Activated CD8-positive, alpha-beta memory T cell treated with anti-CD3 and anti-CD28 coated beads, Interleukin-2, amount 10 ng/mL, durations not matched to agents 7 days and 5 days (primary cell): ENCODE results near the gene BBIP1. TPM values are rescaled to one million over a fixed set of nuclear protein-coding genes. Genes with fewer than 3 reads are reported as not detected.

Experiments used
- ATAC-seq: fragments of 150-1000 bp; cut with Tn5 transposase; one replicate; pipeline ENCODE4 v1.10.0; 2021; ENCODE audit warnings: moderate library complexity
- CTCF ChIA-PET: fragments of 350-600 bp; sonication (Branson Sonifier 250); formaldehyde crosslinking; loops from one replicate; lab custom pipeline; 2021; ENCODE audit warnings: antibody characterized with exemption; lab: Charles Lee
- DNase-seq: peaks from one replicate; pipeline ENCODE4 v3.0.0-alpha.2; 2020
- H3K27ac Mint-ChIP-seq: one replicate; pipeline ENCODE4 v1.8.0; 2021; ENCODE audit warnings: mild to moderate bottlenecking, mixed read lengths
- H3K27me3 Mint-ChIP-seq: one replicate; pipeline ENCODE4 v1.8.0; 2021; ENCODE audit warnings: mixed read lengths
- H3K36me3 Mint-ChIP-seq: one replicate; pipeline ENCODE4 v1.8.0; 2021; ENCODE audit warnings: mild to moderate bottlenecking, mixed read lengths
- H3K4me1 Mint-ChIP-seq: one replicate; pipeline ENCODE4 v1.8.0; 2021; ENCODE audit warnings: mixed read lengths
- H3K4me3 Mint-ChIP-seq: one replicate; pipeline ENCODE4 v1.8.0; 2021; ENCODE audit warnings: mild to moderate bottlenecking, moderate library complexity, mixed read lengths
- H3K9me3 Mint-ChIP-seq: one replicate; pipeline ENCODE4 v1.8.0; 2022; ENCODE audit warnings: low read depth, mixed read lengths
- total RNA-seq, 2 experiments: library from RNA; stranded (reverse); gene quantifications; one replicate each; pipeline ENCODE4 v1.2.3, GENCODE V29; 2021

BBIP1 gene
- total RNA-seq, 2 experiments from 2014 or later: 23.1 to 24.8 TPM

GRCh38 chr10:110863361-110863760, 55.6 kb downstream of the BBIP1 start:
- no peak for ATAC-seq
- CTCF ChIA-PET: no interaction called here

GRCh38 chr10:110862961-110863360, 56.0 kb downstream of the BBIP1 start:
- no peak for ATAC-seq
- no peak overlapping the region for H3K4me3 Mint-ChIP-seq

More at GRCh38 chr10:110863361-110863760, 55.6 kb downstream of the BBIP1 start:
- no peaks in the 10 kb centered on the region for H3K27me3 Mint-ChIP-seq
- no peak overlapping the region for H3K4me3 Mint-ChIP-seq
- no peaks in the 10 kb centered on the region for H3K9me3 Mint-ChIP-seq
- no peak for DNase-seq
- H3K36me3 Mint-ChIP-seq: peaks cover 9% of the 10 kb centered on the region
- H3K4me1 Mint-ChIP-seq: peaks cover 91% of the 10 kb centered on the region
- H3K27ac Mint-ChIP-seq: peak overlapping the region; percentile 99

GRCh38 chr10:110861930-110862649, 56.9 kb downstream of the BBIP1 start:
- H3K36me3 Mint-ChIP-seq: peaks cover 9% of the 10 kb centered on the region
- peaks cover 91% of the 10 kb centered on the region for H3K4me1 Mint-ChIP-seq
- DNase-seq: no peak
- no peaks in the 10 kb centered on the region for H3K27me3 Mint-ChIP-seq
- no peak overlapping the region for H3K4me3 Mint-ChIP-seq
- ATAC-seq: no peak
- H3K27ac Mint-ChIP-seq: peak overlapping the region; percentile 52
- CTCF ChIA-PET: interaction anchor here (0.6 to 2.7 kb wide), 4 partner anchors 9 to 220 kb away, joined by 3 to 7 read pairs (median 4); partner anchors contain the start of gene PDCD4
- no peaks in the 10 kb centered on the region for H3K9me3 Mint-ChIP-seq

More at GRCh38 chr10:110862961-110863360, 56.0 kb downstream of the BBIP1 start:
- H3K4me1 Mint-ChIP-seq: peaks cover 91% of the 10 kb centered on the region
- DNase-seq: no peak
- H3K27ac Mint-ChIP-seq: peak overlapping the region; percentile 99
- CTCF ChIA-PET: interaction anchor here (1.0 to 2.7 kb wide), 2 partner anchors 9 to 13 kb away, joined by 3 to 6 read pairs; partner anchors contain the start of gene PDCD4
- H3K36me3 Mint-ChIP-seq: peaks cover 9% of the 10 kb centered on the region
- H3K27me3 Mint-ChIP-seq: no peaks in the 10 kb centered on the region
- H3K9me3 Mint-ChIP-seq: no peaks in the 10 kb centered on the region

- Mint-ChIP-seq H3K4me3 (no peak overlapping the region), H3K9me3 (no peaks in the 10 kb centered on the region), H3K36me3 (peaks cover 9% of the 10 kb centered on the region), H3K27ac (peak overlapping the region; percentile 86), H3K27me3 (no peaks in the 10 kb centered on the region), H3K4me1 (peaks cover 85% of the 10 kb centered on the region)
- ATAC-seq (no peak), DNase-seq (no peak)
- CTCF ChIA-PET: interaction anchor here (0.6 to 2.7 kb wide), 5 partner anchors 12 to 219 kb away, joined by 3 to 7 read pairs (median 5); no protein-coding TSS in a partner anchor
Observed at GRCh38 chr10:110861476-110861875, 57.5 kb downstream of the BBIP1 start.

GRCh38 chr10:110860576-110861241, 58.3 kb downstream of the BBIP1 start:
- Mint-ChIP-seq H3K9me3 (no peaks in the 10 kb centered on the region), H3K27ac (peak overlapping the region; percentile 86), H3K4me1 (peaks cover 79% of the 10 kb centered on the region), H3K36me3 (peaks cover 9% of the 10 kb centered on the region), H3K27me3 (no peaks in the 10 kb centered on the region), H3K4me3 (peak overlapping the region; percentile 38)
- ATAC-seq (peak; percentile 59), DNase-seq (peak; percentile 72)
- CTCF ChIA-PET: interaction anchor here (0.6 to 2.7 kb wide), 8 partner anchors 9 to 474 kb away, joined by 3 to 7 read pairs (median 4); no protein-coding TSS in a partner anchor

- no peak for ATAC-seq
- peak overlapping the region; percentile 24 for H3K4me3 Mint-ChIP-seq
- CTCF ChIA-PET: interaction anchor here (0.6 to 2.5 kb wide), 8 partner anchors 8 to 473 kb away, joined by 3 to 7 read pairs (median 4); no protein-coding TSS in a partner anchor
Observed at GRCh38 chr10:110859973-110860376, 59.0 kb downstream of the BBIP1 start.

GRCh38 chr10:110859206-110859972, 59.6 kb downstream of the BBIP1 start:
- CTCF ChIA-PET: interaction anchor here (1.1 to 2.5 kb wide), 7 partner anchors 7 to 56 kb away, joined by 3 to 7 read pairs (median 4); partner anchors contain the start of gene PDCD4
- Mint-ChIP-seq H3K4me1 (peaks cover 67% of the 10 kb centered on the region), H3K27me3 (no peaks in the 10 kb centered on the region), H3K36me3 (peaks cover 13% of the 10 kb centered on the region), H3K9me3 (no peaks in the 10 kb centered on the region), H3K27ac (peak overlapping the region; percentile 86), H3K4me3 (no peak overlapping the region)
- DNase-seq (no peak), ATAC-seq (no peak)

More at GRCh38 chr10:110859973-110860376, 59.0 kb downstream of the BBIP1 start:
- H3K4me1 Mint-ChIP-seq: peaks cover 73% of the 10 kb centered on the region
- peaks cover 15% of the 10 kb centered on the region for H3K36me3 Mint-ChIP-seq
- H3K27ac Mint-ChIP-seq: peak overlapping the region; percentile 86
- no peak for DNase-seq
- no peaks in the 10 kb centered on the region for H3K9me3 Mint-ChIP-seq
- H3K27me3 Mint-ChIP-seq: no peaks in the 10 kb centered on the region

- DNase-seq: no peak
- Mint-ChIP-seq H3K27me3 (no peaks in the 10 kb centered on the region), H3K36me3 (peaks cover 11% of the 10 kb centered on the region), H3K4me3 (no peak overlapping the region), H3K9me3 (no peaks in the 10 kb centered on the region), H3K27ac (peak overlapping the region; percentile 38), H3K4me1 (peaks cover 65% of the 10 kb centered on the region)
- no peak for ATAC-seq
- CTCF ChIA-PET: interaction anchor here (0.7 to 2.1 kb wide), 11 partner anchors 10 to 84 kb away, joined by 3 to 8 read pairs (median 4); partner anchors contain the start of gene PDCD4
Observed at GRCh38 chr10:110858297-110858934, 60.6 kb downstream of the BBIP1 start.

- no peak for DNase-seq
- Mint-ChIP-seq H3K27me3 (no peaks in the 10 kb centered on the region), H3K4me1 (peaks cover 66% of the 10 kb centered on the region), H3K4me3 (no peak overlapping the region), H3K9me3 (no peaks in the 10 kb centered on the region), H3K36me3 (peaks cover 9% of the 10 kb centered on the region), H3K27ac (peak overlapping the region; percentile 59)
- no peak for ATAC-seq
- CTCF ChIA-PET: interaction anchor here (0.7 to 2.1 kb wide), 14 partner anchors 11 to 1620 kb away, joined by 3 to 8 read pairs (median 4); partner anchors contain the start of gene PDCD4
Observed at GRCh38 chr10:110857265-110858171, 61.5 kb downstream of the BBIP1 start.

GRCh38 chr10:110853921-110854605, 64.9 kb downstream of the BBIP1 start:
- ATAC-seq (no peak), DNase-seq (no peak)
- peaks cover 71% of the 10 kb centered on the region for H3K4me1 Mint-ChIP-seq
- peaks cover 6% of the 10 kb centered on the region for H3K36me3 Mint-ChIP-seq
- H3K27ac Mint-ChIP-seq: no peak overlapping the region
- H3K27me3 Mint-ChIP-seq: no peaks in the 10 kb centered on the region
- no peak overlapping the region for H3K4me3 Mint-ChIP-seq
- CTCF ChIA-PET: no interaction called here
- H3K9me3 Mint-ChIP-seq: no peaks in the 10 kb centered on the region

- H3K4me1 Mint-ChIP-seq: peaks cover 64% of the 10 kb centered on the region
- peak overlapping the region; percentile 58 for H3K27ac Mint-ChIP-seq
Observed at GRCh38 chr10:110852947-110853346, 66.0 kb downstream of the BBIP1 start.

More at GRCh38 chr10:110852947-110853346, 66.0 kb downstream of the BBIP1 start:
- CTCF ChIA-PET: interaction anchor here (0.7 to 2.2 kb wide), 6 partner anchors 12 to 79 kb away, joined by 3 to 5 read pairs (median 4); no protein-coding TSS in a partner anchor
- ATAC-seq: peak; percentile 11
- H3K27me3 Mint-ChIP-seq: no peaks in the 10 kb centered on the region
- peak overlapping the region; percentile 10 for H3K4me3 Mint-ChIP-seq
- DNase-seq: no peak
- no peaks in the 10 kb centered on the region for H3K9me3 Mint-ChIP-seq
- peaks cover 6% of the 10 kb centered on the region for H3K36me3 Mint-ChIP-seq
